GM20000 (cell line): ENCODE data around the gene RAMP3.

Source experiments
- DNase-seq: peaks from one replicate; pipeline ENCODE4 v3.0.0; 2012; ENCODE audit warnings: low spot score
- CTCF ChIP-seq: IDR thresholded peaks from 2 replicates; pipeline ENCODE4 v1.5.1; 2012; ENCODE audit warnings: mild to moderate bottlenecking, control low read depth; ENCODE audit errors: extremely low read depth, missing control alignments

The RAMP3 gene

DNA sequence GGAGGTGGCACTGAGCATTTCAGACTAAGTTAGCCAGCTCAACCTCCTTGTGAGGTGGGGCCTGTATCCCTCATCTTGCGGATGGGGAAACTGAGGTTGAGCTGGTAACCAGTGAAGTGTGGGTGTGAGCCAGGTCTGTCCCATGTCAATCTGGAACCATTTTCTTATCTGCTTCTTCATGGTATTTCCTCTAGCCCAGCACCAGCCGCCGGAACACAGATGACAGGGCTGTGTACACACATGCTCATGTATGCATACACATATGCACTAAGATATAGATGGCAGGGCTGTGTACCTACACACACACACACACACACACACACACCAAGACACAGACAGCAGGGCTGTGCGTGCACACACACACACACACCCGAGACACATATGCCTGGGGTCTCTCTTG is 18.5 kb downstream of the RAMP3 start:
- DNase-seq, result no peak
- TF ChIP-seq CTCF, result no peak

- no peak for DNase-seq
- no peak for TF ChIP-seq CTCF
These were observed 19.5 kb downstream of the RAMP3 start for GRCh38 chr7:45176886-45177731.

DNA sequence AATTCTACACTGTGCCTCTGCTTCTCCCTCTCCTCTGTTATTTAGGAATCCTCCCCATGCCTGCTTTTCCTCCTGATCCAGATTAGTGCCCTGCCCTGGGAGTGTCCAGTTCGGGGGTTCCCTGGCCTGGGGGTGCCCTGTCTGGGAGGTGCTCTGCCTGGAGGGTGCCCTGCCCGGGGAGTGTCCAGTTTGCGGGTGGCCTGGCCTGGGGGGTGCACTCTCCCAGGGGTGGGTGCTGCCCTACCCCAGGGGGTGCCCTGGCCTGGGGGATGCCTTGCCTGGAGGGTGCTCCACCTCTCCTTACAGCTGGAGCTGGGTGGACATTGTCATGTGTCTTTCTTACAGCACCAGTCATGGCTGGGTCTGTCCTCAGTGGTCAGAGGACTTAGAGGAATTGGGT is 20.2 kb downstream of the RAMP3 start:
- no peak for TF ChIP-seq CTCF
- no peak for DNase-seq

DNA sequence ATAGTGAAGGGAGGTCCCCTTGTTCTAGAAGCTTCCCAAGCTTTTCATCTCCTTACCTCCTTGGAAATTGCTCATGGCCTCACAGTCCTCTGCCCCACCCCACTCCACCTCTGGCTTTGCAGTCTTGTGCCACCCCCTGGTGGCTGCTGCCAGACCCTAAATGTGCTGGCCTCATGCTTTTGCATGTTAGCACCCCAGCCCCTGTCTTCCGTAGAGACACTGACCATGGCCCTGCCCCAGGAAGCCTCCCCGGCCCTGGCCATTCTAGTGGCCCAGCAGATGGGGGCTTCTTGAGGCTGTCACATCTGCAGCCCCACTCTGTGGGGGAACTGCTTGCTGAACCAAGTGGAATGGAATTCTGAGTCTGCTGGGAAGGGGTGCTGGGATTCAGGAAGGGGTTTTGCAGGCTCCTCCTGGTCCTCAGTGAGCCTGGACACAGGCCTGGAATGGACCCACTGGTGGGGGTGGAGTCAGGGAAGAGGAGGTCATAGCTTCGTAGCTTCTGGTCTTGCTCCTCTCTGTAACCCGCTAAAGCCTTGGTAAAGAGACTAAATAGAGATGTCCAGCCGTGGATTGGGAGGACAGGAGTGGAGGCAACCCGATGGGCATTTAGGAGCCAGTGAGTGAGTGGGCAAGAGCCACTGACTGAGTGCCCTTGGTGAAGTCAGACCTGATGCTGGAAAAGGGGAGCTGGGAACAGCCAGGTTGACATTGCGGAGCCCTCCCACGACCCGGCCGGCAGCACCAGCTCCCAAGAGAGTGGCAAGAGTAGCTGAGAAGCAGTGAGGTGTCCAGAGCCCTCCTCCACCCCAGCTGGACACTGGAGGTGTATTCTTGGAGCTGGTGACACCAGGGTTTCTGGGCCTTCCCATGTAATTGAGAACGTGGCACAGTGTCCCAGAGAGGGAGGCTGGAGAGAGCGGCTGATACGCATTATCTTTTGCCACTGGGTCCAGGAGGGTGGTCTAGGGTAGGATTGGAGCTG is 20.9 kb downstream of the RAMP3 start:
- TF ChIP-seq CTCF, result no peak
- DNase-seq, result no peak

- no peak for DNase-seq
- TF ChIP-seq CTCF, result no peak
These were observed 22.1 kb downstream of the RAMP3 start for GRCh38 chr7:45179666-45180065.

- TF ChIP-seq CTCF, result no peak
- no peak for DNase-seq
These were observed 22.7 kb downstream of the RAMP3 start for GRCh38 chr7:45180084-45180986.
